ENCODE results near the gene NR3C2. TPM values are rescaled to one million over a fixed set of nuclear protein-coding genes. Genes with fewer than 3 reads are reported as not detected.
"Not testable (repeated sequence)": the region's sequence is repeated elsewhere in the genome, so short reads cannot be mapped to it uniquely, and the experiment has no call there.

NR3C2 gene
- total RNA-seq, 1 donor from 2014 or later, result 0.54 TPM

DNA sequence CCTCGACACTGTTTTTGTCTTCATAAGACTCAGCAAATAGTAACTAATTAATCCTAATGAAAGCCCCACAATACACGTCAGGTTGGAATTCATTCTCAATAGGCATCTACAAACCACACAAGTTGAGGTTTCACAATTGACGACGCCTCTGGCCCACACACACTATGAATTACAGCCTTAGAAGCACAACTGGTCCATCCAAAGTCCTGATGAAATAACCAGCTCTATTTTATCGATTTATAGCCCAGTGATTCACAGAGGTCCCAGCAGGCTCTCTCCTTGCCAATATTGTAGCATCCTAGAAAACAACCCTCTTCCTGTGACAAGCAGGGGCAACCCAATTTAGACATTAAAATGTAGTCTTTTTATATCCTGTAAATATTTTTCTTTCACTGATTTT is 112.1 kb downstream of the NR3C2 start:
- Mint-ChIP-seq H3K27me3 (ENCODE audit: unreplicated experiment) (no peaks in the 10 kb centered on the region), H3K27ac (ENCODE audit: unreplicated experiment) (no peak overlapping the region), H3K36me3 (ENCODE audit: low read depth, unreplicated experiment) (no peaks in the 10 kb centered on the region), H3K4me1 (ENCODE audit: unreplicated experiment) (no peaks in the 10 kb centered on the region), H3K9me3 (ENCODE audit: unreplicated experiment) (no peaks in the 10 kb centered on the region), H3K4me3 (ENCODE audit: unreplicated experiment) (no peak overlapping the region)
- DNase-seq (ENCODE audit: low spot score), result no peak
- TF ChIP-seq, protein P1, sequence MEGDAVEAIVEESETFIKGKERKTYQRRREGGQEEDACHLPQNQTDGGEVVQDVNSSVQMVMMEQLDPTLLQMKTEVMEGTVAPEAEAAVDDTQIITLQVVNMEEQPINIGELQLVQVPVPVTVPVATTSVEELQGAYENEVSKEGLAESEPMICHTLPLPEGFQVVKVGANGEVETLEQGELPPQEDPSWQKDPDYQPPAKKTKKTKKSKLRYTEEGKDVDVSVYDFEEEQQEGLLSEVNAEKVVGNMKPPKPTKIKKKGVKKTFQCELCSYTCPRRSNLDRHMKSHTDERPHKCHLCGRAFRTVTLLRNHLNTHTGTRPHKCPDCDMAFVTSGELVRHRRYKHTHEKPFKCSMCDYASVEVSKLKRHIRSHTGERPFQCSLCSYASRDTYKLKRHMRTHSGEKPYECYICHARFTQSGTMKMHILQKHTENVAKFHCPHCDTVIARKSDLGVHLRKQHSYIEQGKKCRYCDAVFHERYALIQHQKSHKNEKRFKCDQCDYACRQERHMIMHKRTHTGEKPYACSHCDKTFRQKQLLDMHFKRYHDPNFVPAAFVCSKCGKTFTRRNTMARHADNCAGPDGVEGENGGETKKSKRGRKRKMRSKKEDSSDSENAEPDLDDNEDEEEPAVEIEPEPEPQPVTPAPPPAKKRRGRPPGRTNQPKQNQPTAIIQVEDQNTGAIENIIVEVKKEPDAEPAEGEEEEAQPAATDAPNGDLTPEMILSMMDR (IDR thresholded peaks at IDR 0.05; ENCODE audit: unreplicated experiment), result no peak

DNA sequence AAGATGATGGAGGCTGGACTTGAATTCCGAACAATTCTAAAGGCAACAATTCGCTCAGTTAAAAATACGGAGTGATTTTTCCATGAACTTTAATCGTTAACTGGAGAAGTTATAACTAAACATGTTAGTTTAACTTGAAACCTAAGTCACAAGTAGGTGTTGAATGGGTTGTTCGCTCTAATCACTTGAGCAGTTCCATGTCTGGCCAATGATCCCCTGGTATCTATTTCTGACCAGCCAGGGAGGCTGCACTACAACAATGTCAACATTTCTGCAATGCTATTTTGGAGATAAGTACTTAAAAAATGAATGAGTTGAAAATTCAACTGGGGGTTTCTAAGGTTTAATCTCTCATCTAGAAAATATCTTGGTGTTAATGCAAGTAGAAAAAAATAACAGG is 112.5 kb downstream of the NR3C2 start:
- no peaks in the 10 kb centered on the region for H3K4me1 Mint-ChIP-seq (ENCODE audit: unreplicated experiment)
- H3K4me3 Mint-ChIP-seq (ENCODE audit: unreplicated experiment), result no peak overlapping the region
- H3K9me3 Mint-ChIP-seq (ENCODE audit: unreplicated experiment), result no peaks in the 10 kb centered on the region
- no peaks in the 10 kb centered on the region for H3K36me3 Mint-ChIP-seq (ENCODE audit: low read depth, unreplicated experiment)
- H3K27me3 Mint-ChIP-seq (ENCODE audit: unreplicated experiment), result no peaks in the 10 kb centered on the region
- DNase-seq (ENCODE audit: low spot score), result no peak
- TF ChIP-seq, protein P1 (IDR thresholded peaks at IDR 0.05; ENCODE audit: unreplicated experiment), result no peak
- H3K27ac Mint-ChIP-seq (ENCODE audit: unreplicated experiment), result no peak overlapping the region

DNA sequence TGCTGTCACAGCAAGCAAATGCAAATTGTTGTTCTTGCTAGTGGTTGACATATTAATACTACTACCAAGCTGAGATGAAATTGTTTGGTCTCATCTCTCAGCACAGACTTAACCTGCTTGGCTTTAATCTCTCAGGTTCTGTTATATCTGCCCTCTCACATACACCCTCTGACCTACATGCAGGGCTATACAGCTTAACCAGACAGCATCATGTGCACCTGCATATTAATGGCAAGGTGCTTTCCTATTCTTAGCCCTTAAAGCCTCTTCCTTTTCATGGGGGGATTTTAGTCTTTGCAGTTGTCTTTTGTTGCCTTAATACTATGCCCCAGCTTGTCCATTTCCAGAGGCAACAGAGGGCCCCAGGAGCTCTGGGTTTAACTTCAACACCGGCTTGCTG is 114.5 kb downstream of the NR3C2 start:
- Mint-ChIP-seq H3K27me3 (ENCODE audit: unreplicated experiment) (no peaks in the 10 kb centered on the region), H3K4me3 (ENCODE audit: unreplicated experiment) (no peak overlapping the region), H3K27ac (ENCODE audit: unreplicated experiment) (no peak overlapping the region), H3K9me3 (ENCODE audit: unreplicated experiment) (no peaks in the 10 kb centered on the region), H3K4me1 (ENCODE audit: unreplicated experiment) (no peaks in the 10 kb centered on the region), H3K36me3 (ENCODE audit: low read depth, unreplicated experiment) (peaks cover 3% of the 10 kb centered on the region)
- TF ChIP-seq, protein P1 (IDR thresholded peaks at IDR 0.05; ENCODE audit: unreplicated experiment), result no peak
- DNase-seq (ENCODE audit: low spot score), result no peak

DNA sequence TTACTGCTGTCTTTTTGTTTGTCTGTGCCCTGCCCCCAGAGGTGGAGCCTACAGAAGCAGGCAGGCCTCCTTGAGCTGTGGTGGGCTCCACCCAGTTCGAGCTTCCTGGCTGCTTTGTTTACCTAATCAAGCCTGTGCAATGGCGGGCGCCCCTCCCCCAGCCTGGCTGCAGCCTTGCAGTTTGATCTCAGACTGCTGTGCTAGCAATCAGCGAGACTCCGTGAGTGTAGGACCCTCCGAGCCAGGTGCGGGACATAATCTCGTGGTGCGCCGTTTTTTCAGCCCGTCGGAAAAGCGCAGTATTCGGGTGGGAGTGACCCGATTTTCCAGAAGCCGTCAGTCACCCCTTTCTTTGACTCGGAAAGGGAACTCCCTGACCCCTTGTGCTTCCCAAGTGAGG is 118.9 kb downstream of the NR3C2 start:
- not testable (repeated sequence) for DNase-seq (ENCODE audit: low spot score); H3K4me1 Mint-ChIP-seq (ENCODE audit: unreplicated experiment); H3K4me3 Mint-ChIP-seq (ENCODE audit: unreplicated experiment); H3K27ac Mint-ChIP-seq (ENCODE audit: unreplicated experiment); H3K27me3 Mint-ChIP-seq (ENCODE audit: unreplicated experiment); H3K36me3 Mint-ChIP-seq (ENCODE audit: low read depth, unreplicated experiment); H3K9me3 Mint-ChIP-seq (ENCODE audit: unreplicated experiment)

DNA sequence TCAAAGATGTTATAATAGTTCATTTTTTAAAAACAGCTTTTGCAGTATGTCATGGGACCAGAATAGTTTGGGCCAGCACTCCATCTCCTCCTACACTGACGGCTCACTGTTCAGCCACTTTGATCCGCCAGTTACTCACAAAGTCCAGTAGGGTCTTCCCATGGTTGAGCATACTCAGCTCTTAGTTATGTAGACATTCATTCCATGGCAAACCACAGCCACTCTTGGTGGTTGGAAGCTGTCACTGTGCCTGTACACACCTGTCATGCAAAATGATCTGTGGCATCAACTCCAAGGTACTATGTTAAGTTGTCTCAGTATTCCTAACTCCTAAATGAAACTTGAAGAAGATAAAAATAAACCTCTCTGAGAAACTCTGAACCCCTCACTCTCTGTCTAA is 127.2 kb downstream of the NR3C2 start:
- no peak for DNase-seq (ENCODE audit: low spot score)
- TF ChIP-seq, protein P1 (IDR thresholded peaks at IDR 0.05; ENCODE audit: unreplicated experiment), result no peak
- Mint-ChIP-seq H3K27ac (ENCODE audit: unreplicated experiment) (no peak overlapping the region), H3K9me3 (ENCODE audit: unreplicated experiment) (no peaks in the 10 kb centered on the region), H3K4me3 (ENCODE audit: unreplicated experiment) (no peak overlapping the region), H3K27me3 (ENCODE audit: unreplicated experiment) (no peaks in the 10 kb centered on the region), H3K36me3 (ENCODE audit: low read depth, unreplicated experiment) (no peaks in the 10 kb centered on the region), H3K4me1 (ENCODE audit: unreplicated experiment) (no peaks in the 10 kb centered on the region)
